CD4-positive, CD25-positive, alpha-beta regulatory T cell (primary cell): ENCODE data around the gene LMO7. TPM values are rescaled to one million over a fixed set of nuclear protein-coding genes. Genes with fewer than 3 reads are reported as not detected.

Source experiments
- ATAC-seq, 2 donors: fragments of 150-1000 bp; cut with Tn5 transposase; one replicate each; pipeline ENCODE4 v1.10.0; 2021; ENCODE audit warnings: low read depth in 2 of 2, moderate number of reproducible peaks in 2 of 2, moderate library complexity in 1 of 2
- DNase-seq, 3 donors: peaks; one replicate each; pipeline versions ENCODE4 v3.0.0 to v3.0.0-alpha.2; 2012 to 2022; ENCODE audit warnings: mixed read lengths in 1 of 3
- H3K27ac ChIP-seq: one replicate; pipeline ENCODE4 v1.7.0; 2013; ENCODE audit warnings: mild to moderate bottlenecking, low read length; ENCODE audit not compliant: insufficient read depth, poor library complexity, severe bottlenecking
- H3K27me3 ChIP-seq: one replicate; pipeline ENCODE4 v1.7.0; 2013; ENCODE audit warnings: low read length; ENCODE audit not compliant: control insufficient read depth, insufficient read depth
- H3K36me3 ChIP-seq: one replicate; pipeline ENCODE4 v1.7.0; 2013; ENCODE audit warnings: mild to moderate bottlenecking, low read length, moderate library complexity; ENCODE audit not compliant: control insufficient read depth, insufficient read depth
- H3K4me1 ChIP-seq: 2 replicates; pipeline ENCODE4 v1.7.0; 2013; ENCODE audit warnings: mild to moderate bottlenecking, low read length; ENCODE audit not compliant: insufficient read depth, control insufficient read depth, poor library complexity, severe bottlenecking
- H3K4me3 ChIP-seq: one replicate; pipeline ENCODE4 v1.7.0; 2013; ENCODE audit warnings: low read depth, mild to moderate bottlenecking, low read length, moderate library complexity
- H3K9me3 ChIP-seq, 2 experiments: 1 replicate in 1 of 2; 2 replicates in 1 of 2; pipeline ENCODE4 v1.7.0; 2013; ENCODE audit warnings: low read length in 2 of 2, mild to moderate bottlenecking in 1 of 2, moderate library complexity in 1 of 2; ENCODE audit not compliant: control insufficient read depth in 2 of 2
- H3K27ac Mint-ChIP-seq, 3 donors: one replicate each; pipeline ENCODE4 v1.8.0; 2020 to 2022; ENCODE audit warnings: mild to moderate bottlenecking in 3 of 3, mixed read lengths in 3 of 3, moderate library complexity in 2 of 3
- H3K27me3 Mint-ChIP-seq: one replicate; pipeline ENCODE4 v1.8.0; 2022; ENCODE audit warnings: mild to moderate bottlenecking, mixed read lengths
- H3K36me3 Mint-ChIP-seq: one replicate; pipeline ENCODE4 v1.8.0; 2020; ENCODE audit warnings: mixed read lengths
- H3K4me1 Mint-ChIP-seq, 4 donors: one replicate each; pipeline ENCODE4 v1.8.0; 2020 to 2022; ENCODE audit warnings: mixed read lengths in 4 of 4, mild to moderate bottlenecking in 1 of 4
- H3K4me3 Mint-ChIP-seq, 4 donors: one replicate each; pipeline ENCODE4 v1.8.0; 2020 to 2022; ENCODE audit warnings: mild to moderate bottlenecking in 4 of 4, mixed read lengths in 4 of 4, moderate library complexity in 3 of 4
- H3K9me3 Mint-ChIP-seq, 7 donors: one replicate each; pipeline ENCODE4 v1.8.0; 2020 to 2022; ENCODE audit warnings: mixed read lengths in 7 of 7, mild to moderate bottlenecking in 3 of 7, moderate library complexity in 2 of 7
- polyA plus RNA-seq, 4 donors: library from polyadenylated mRNA; unstranded; fragments of 300-500 nt; fragmentation: Illumina TruSeq; gene quantifications; one replicate each; pipeline ENCODE4 v1.2.3, GENCODE V29; 2021
- total RNA-seq: library from RNA; stranded (reverse); gene quantifications from one replicate; pipeline ENCODE4 v1.2.3, GENCODE V29; 2022

The LMO7 gene
- total RNA-seq (22.5 TPM), polyA plus RNA-seq (10 to 100 TPM in 2 of 4 donors, 1 to 10 TPM in 2; 4.2 to 13.5 (median 8.0) TPM)

GRCh38 chr13:75635828-75636435 lies at the start of gene LMO7:
LMO7 (plus strand) TSS chr13:75636330; CDS start chr13:75636658, 328 bp downstream.
- ATAC-seq (peak; percentile 43 to 59), DNase-seq (peak in 2 of 3 donors; percentile 46 to 50)
- H3K36me3 Mint-ChIP-seq: no peaks in the 10 kb centered on the region
- H3K27me3 Mint-ChIP-seq: peaks cover 6% of the 10 kb centered on the region
- H3K27me3 ChIP-seq: peaks cover 9% of the 10 kb centered on the region
- peaks cover 10 to 20% (median 17%) of the 10 kb centered on the region in 4 donors for H3K4me1 Mint-ChIP-seq
- H3K9me3 ChIP-seq: no peaks in the 10 kb centered on the region
- no peak within 1 kb of the TSS for H3K27ac ChIP-seq
- peak within 1 kb of the TSS; percentile 83 to 88 (median 85) for H3K4me3 Mint-ChIP-seq
- peak within 1 kb of the TSS; percentile 18 to 78 (median 64) for H3K27ac Mint-ChIP-seq
- peaks cover 17% of the 10 kb centered on the region for H3K4me1 ChIP-seq
- no peaks in the 10 kb centered on the region for H3K36me3 ChIP-seq
- peaks cover 0 to 1% (median 0%) of the 10 kb centered on the region in 7 donors for H3K9me3 Mint-ChIP-seq
- peak within 1 kb of the TSS; percentile 77 for H3K4me3 ChIP-seq

- peaks cover 55% of the 10 kb centered on the region for H3K36me3 Mint-ChIP-seq
- Histone ChIP-seq H3K27me3 (no peaks in the 10 kb centered on the region), H3K4me3 (no peak overlapping the region), H3K36me3 (peaks cover 27% of the 10 kb centered on the region), H3K4me1 (no peaks in the 10 kb centered on the region), H3K9me3 (peaks cover 0 to 5% of the 10 kb centered on the region in 2 experiments), H3K27ac (no peak overlapping the region)
- DNase-seq: no peak
- no peaks in the 10 kb centered on the region for H3K27me3 Mint-ChIP-seq
- ATAC-seq: no peak
- no peak overlapping the region for H3K4me3 Mint-ChIP-seq
- peaks cover 0 to 15% (median 5%) of the 10 kb centered on the region in 7 donors for H3K9me3 Mint-ChIP-seq
- H3K4me1 Mint-ChIP-seq: peaks cover 13 to 29% (median 24%) of the 10 kb centered on the region in 4 donors
- H3K27ac Mint-ChIP-seq: no peak overlapping the region
These were observed 48.5 kb upstream of the LMO7 start for GRCh38 chr13:75587679-75588078.

GRCh38 chr13:75596657-75597182 lies 39.4 kb upstream of the LMO7 start:
- ATAC-seq (no peak), DNase-seq (no peak)
- Histone ChIP-seq H3K36me3 (peaks cover 16% of the 10 kb centered on the region), H3K4me1 (no peaks in the 10 kb centered on the region), H3K9me3 (no peaks in the 10 kb centered on the region), H3K27me3 (no peaks in the 10 kb centered on the region), H3K4me3 (no peak overlapping the region), H3K27ac (no peak overlapping the region)
- no peaks in the 10 kb centered on the region for H3K27me3 Mint-ChIP-seq
- H3K4me3 Mint-ChIP-seq: no peak overlapping the region
- no peaks in the 10 kb centered on the region for H3K9me3 Mint-ChIP-seq
- H3K4me1 Mint-ChIP-seq: peaks cover 0 to 22% (median 3%) of the 10 kb centered on the region in 4 donors
- H3K36me3 Mint-ChIP-seq: peaks cover 28% of the 10 kb centered on the region
- no peak overlapping the region for H3K27ac Mint-ChIP-seq

- H3K36me3 Mint-ChIP-seq: peaks cover 32% of the 10 kb centered on the region
These were observed 35.8 kb upstream of the LMO7 start for GRCh38 chr13:75600371-75600770.

GRCh38 chr13:75603038-75603437 lies 33.1 kb upstream of the LMO7 start:
- peaks cover 18% of the 10 kb centered on the region for H3K36me3 ChIP-seq
- H3K27ac ChIP-seq: no peak overlapping the region
- DNase-seq (no peak), ATAC-seq (no peak)
- no peaks in the 10 kb centered on the region for H3K27me3 Mint-ChIP-seq
- no peak overlapping the region for H3K4me3 Mint-ChIP-seq
- H3K27me3 ChIP-seq: no peaks in the 10 kb centered on the region
- peaks cover 32% of the 10 kb centered on the region for H3K36me3 Mint-ChIP-seq
- peaks cover 0 to 7% (median 0%) of the 10 kb centered on the region in 4 donors for H3K4me1 Mint-ChIP-seq
- H3K4me1 ChIP-seq: no peaks in the 10 kb centered on the region
- H3K27ac Mint-ChIP-seq: peak overlapping the region in 1 of 3 donors; percentile 52
- no peak overlapping the region for H3K4me3 ChIP-seq
- H3K9me3 ChIP-seq: no peaks in the 10 kb centered on the region
- H3K9me3 Mint-ChIP-seq: no peaks in the 10 kb centered on the region

More at GRCh38 chr13:75600371-75600770, 35.8 kb upstream of the LMO7 start:
- Histone ChIP-seq H3K4me3 (no peak overlapping the region), H3K27ac (no peak overlapping the region), H3K27me3 (no peaks in the 10 kb centered on the region), H3K9me3 (no peaks in the 10 kb centered on the region), H3K4me1 (no peaks in the 10 kb centered on the region), H3K36me3 (peaks cover 17% of the 10 kb centered on the region)
- no peak overlapping the region for H3K4me3 Mint-ChIP-seq
- no peaks in the 10 kb centered on the region for H3K9me3 Mint-ChIP-seq
- DNase-seq (no peak), ATAC-seq (no peak)
- peaks cover 0 to 11% (median 3%) of the 10 kb centered on the region in 4 donors for H3K4me1 Mint-ChIP-seq
- no peak overlapping the region for H3K27ac Mint-ChIP-seq
- no peaks in the 10 kb centered on the region for H3K27me3 Mint-ChIP-seq

GRCh38 chr13:75607447-75607846 lies 28.7 kb upstream of the LMO7 start:
- Histone ChIP-seq H3K36me3 (peaks cover 14% of the 10 kb centered on the region), H3K4me1 (no peaks in the 10 kb centered on the region), H3K4me3 (no peak overlapping the region), H3K27me3 (no peaks in the 10 kb centered on the region), H3K27ac (no peak overlapping the region), H3K9me3 (no peaks in the 10 kb centered on the region)
- H3K27me3 Mint-ChIP-seq: no peaks in the 10 kb centered on the region
- H3K36me3 Mint-ChIP-seq: peaks cover 28% of the 10 kb centered on the region
- no peak overlapping the region for H3K4me3 Mint-ChIP-seq
- H3K4me1 Mint-ChIP-seq: peaks cover 0 to 4% (median under 1%) of the 10 kb centered on the region in 4 donors
- ATAC-seq (no peak), DNase-seq (no peak)
- no peaks in the 10 kb centered on the region for H3K9me3 Mint-ChIP-seq
- H3K27ac Mint-ChIP-seq: no peak overlapping the region

GRCh38 chr13:75610466-75610865 lies 25.7 kb upstream of the LMO7 start:
- Mint-ChIP-seq H3K4me3 (no peak overlapping the region), H3K4me1 (peaks cover 0 to 19% (median 3%) of the 10 kb centered on the region in 4 donors), H3K27me3 (no peaks in the 10 kb centered on the region), H3K27ac (no peak overlapping the region), H3K9me3 (no peaks in the 10 kb centered on the region), H3K36me3 (peaks cover 38% of the 10 kb centered on the region)
- peaks cover 11% of the 10 kb centered on the region for H3K36me3 ChIP-seq
- no peaks in the 10 kb centered on the region for H3K27me3 ChIP-seq
- H3K27ac ChIP-seq: no peak overlapping the region
- H3K4me1 ChIP-seq: no peaks in the 10 kb centered on the region
- ATAC-seq (no peak), DNase-seq (no peak)
- no peaks in the 10 kb centered on the region for H3K9me3 ChIP-seq
- H3K4me3 ChIP-seq: no peak overlapping the region

DNA sequence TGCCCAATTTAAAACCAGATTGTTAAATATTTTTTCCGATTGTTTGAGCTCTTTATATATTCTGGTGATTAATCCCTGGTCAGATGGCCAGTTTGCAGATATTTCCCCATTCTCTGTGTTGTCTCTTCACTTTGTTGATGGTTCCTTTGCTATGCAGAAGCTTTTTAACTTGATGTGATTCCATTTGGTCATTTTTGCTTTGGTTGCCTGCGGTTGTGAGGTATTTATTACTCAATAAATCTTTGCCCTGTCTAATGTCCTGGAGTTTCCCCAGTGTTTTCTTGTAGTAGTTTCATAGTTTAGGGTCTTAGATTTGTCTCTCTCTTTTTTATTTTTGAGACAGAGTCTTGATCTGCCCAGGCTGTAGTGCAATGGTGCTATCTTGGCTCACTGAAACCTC lies 23.8 kb upstream of the LMO7 start:
- no peak overlapping the region for H3K27ac Mint-ChIP-seq
- peaks cover 28% of the 10 kb centered on the region for H3K36me3 Mint-ChIP-seq
- Histone ChIP-seq H3K4me3 (no peak overlapping the region), H3K36me3 (no peaks in the 10 kb centered on the region), H3K27me3 (no peaks in the 10 kb centered on the region), H3K4me1 (no peaks in the 10 kb centered on the region), H3K27ac (no peak overlapping the region), H3K9me3 (no peaks in the 10 kb centered on the region)
- H3K27me3 Mint-ChIP-seq: no peaks in the 10 kb centered on the region
- H3K4me3 Mint-ChIP-seq: no peak overlapping the region
- DNase-seq (no peak), ATAC-seq (no peak)
- H3K9me3 Mint-ChIP-seq: no peaks in the 10 kb centered on the region
- H3K4me1 Mint-ChIP-seq: peaks cover 0 to 17% (median 3%) of the 10 kb centered on the region in 4 donors
